Activated CD8-positive, alpha-beta memory T cell treated with anti-CD3 and anti-CD28 coated beads for 1 hour (primary cell): Measurements from ENCODE around the gene TTC7B.
"Not testable (repeated sequence)": the region's sequence is repeated elsewhere in the genome, so short reads cannot be mapped to it uniquely, and the experiment has no call there.

Experiments used
- DNase-seq, 2 donors: peaks; one replicate each; pipeline ENCODE4 v3.0.0-alpha.2; 2020; ENCODE audit warnings: low read depth in 1 of 2; ENCODE audit errors: extremely low read depth in 1 of 2

Gene TTC7B

GRCh38 chr14:90536511-90537191 lies 279.6 kb downstream of the TTC7B start:
- no peak for DNase-seq

DNA sequence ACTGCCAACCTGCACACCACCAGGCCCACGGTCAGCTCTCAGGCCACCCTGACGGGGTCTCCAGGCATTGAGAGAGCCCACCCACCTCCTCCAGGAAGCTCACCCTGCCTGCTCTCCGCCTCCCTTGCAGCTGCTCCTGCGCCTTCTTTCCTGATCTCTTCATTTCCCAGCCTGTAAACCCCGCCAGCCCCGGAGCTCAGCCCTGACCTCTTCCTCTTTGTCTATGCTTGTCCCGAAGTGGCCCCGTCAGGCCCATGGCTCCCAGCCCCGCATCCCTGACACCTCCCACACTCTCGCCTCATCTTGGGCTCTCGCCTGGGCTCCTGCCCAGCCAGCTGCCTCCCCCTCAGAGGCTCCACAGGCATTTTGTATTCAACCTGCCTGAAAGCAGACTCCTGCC lies 280.1 kb downstream of the TTC7B start:
- no peak for DNase-seq

DNA sequence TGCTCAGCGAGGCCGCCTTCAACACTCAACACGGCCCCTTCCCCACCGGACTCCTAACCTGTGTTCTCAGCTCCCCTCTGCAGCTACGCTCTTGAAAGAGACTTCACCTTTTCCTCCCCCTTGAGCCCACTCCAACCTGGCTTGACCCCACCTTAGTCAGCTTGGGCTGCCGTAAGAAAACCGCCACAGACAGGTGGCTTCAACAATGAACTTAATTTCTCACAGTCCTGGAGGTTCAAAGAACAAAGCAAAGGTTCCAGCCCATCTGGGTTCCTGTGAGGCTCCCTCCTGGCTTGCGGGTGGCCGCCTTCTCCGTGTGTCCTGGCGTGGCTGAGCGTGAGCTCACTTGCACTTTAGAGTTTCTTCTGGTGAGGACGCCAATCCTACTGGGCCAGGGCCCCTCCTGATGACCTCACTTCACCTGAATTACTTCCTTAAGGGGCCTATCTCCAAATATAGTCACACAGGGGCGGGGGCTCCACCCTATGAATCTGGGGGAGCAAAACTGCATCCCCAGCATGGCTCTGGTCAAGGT lies 280.6 kb downstream of the TTC7B start:
- DNase-seq: no peak

- DNase-seq: no peak
These were observed 281.2 kb downstream of the TTC7B start for GRCh38 chr14:90534838-90535555.

- DNase-seq: no peak
These were observed 282.0 kb downstream of the TTC7B start for GRCh38 chr14:90534091-90534837.

GRCh38 chr14:90533591-90534021 lies 282.6 kb downstream of the TTC7B start:
- no peak for DNase-seq

DNA sequence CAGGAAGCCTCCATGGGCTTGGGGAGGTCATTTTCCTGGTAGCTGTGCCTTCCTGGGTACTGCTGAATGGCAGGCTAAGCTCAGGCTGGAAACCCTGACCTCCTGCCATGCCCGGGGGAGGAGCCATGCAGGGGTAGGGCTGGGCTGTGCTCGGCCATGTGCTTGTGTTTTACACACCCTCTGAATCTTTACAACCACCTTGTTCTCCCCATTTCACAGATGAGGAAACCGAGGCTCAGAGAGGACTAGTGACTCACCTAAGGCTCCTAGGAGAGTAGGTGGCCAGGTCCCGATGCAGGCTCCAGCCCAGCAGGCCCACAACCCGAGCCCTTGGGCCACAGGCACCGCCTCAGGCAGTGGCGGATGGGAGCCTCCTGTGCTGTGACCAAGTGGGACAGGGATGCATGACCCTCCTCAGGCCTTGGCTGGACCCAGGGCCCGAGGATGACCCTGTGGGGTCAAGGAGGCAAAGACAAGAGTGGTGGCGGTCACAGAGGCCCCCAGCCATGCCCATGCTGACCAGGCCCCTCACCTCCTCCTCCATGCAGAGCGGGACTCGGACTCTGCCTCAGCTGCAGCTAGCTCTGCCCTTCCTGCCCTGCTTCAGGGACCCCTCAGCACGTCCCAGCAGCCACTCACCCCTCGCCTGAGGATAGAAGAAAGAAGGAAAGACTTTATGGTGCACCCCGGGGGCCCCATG lies 283.3 kb downstream of the TTC7B start:
- DNase-seq: no peak

DNA sequence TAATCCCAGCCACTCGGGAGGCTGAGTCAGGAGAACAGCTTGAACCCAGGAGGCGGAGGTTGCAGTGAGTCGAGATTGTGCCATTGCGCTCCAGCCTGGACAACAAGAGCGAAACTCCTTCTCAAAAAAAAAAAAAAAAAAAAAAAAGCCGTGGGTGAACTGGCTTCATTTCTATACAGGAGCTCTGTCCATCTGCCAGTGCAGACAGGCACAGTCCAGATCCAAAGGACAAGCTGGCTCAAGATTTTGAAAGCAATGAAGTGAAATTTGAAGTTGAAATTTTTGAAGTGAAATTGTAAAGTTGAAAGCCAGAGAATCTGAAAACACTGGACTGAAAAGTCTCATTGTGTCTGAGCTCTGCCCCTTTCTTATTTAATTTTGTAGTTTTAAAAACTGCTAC lies 284.7 kb downstream of the TTC7B start:
- no peak for DNase-seq

GRCh38 chr14:90530523-90530922 lies 285.7 kb downstream of the TTC7B start:
- DNase-seq: no peak

DNA sequence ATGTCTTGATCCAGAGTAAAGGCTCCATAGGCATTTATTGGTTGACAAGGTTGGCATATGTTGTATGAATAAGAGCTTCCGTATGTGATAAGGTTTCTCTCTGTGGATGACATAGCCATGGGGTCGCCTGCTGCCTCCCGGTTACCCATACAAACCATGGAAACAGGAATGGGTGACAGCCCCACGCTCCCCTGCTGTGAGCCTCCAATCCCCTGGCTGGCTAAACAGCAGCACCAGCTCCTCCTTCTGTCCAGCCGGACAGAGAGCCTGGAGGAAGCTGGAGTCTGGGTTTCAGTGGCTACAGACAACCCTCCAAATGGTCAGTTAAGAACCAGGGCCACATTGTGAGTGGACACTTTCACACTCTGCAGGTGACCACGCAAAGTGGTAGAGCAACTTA lies 288.3 kb downstream of the TTC7B start:
- no peak for DNase-seq

- not testable (repeated sequence) for DNase-seq
These were observed 289.7 kb downstream of the TTC7B start for GRCh38 chr14:90526536-90526935.

DNA sequence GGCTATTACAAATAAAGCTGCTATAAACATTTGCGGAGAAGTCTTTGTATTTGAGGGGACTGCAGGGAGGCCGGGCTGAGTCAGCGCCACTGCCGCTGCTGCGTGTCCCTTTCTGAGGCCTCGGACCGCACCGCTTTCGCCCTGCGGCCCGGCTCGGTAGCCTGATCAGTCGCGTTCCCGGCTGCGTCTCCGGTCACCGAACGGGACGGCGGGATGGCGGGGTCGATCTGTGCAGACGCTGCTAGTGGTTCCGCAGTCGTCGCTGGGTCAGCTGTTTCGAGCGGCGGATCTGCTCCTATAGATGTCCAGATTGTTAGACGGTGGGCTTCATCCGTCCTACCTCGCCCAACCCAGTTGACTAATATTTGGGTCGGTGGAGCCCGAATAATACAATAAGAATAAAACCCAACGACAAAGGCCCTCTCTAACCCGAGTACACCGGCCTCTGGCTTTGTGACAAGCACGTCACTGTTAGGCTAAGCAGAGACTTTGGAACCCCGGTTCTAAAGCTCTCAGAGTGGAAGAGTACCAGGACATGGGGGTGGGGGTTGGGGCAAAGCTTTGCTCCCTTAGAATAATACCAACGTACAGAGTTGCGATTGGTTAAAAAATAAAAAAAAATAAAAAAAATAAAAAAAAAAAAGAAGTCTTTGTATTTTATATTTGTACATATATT lies 290.7 kb downstream of the TTC7B start:
- DNase-seq: not testable (repeated sequence)

DNA sequence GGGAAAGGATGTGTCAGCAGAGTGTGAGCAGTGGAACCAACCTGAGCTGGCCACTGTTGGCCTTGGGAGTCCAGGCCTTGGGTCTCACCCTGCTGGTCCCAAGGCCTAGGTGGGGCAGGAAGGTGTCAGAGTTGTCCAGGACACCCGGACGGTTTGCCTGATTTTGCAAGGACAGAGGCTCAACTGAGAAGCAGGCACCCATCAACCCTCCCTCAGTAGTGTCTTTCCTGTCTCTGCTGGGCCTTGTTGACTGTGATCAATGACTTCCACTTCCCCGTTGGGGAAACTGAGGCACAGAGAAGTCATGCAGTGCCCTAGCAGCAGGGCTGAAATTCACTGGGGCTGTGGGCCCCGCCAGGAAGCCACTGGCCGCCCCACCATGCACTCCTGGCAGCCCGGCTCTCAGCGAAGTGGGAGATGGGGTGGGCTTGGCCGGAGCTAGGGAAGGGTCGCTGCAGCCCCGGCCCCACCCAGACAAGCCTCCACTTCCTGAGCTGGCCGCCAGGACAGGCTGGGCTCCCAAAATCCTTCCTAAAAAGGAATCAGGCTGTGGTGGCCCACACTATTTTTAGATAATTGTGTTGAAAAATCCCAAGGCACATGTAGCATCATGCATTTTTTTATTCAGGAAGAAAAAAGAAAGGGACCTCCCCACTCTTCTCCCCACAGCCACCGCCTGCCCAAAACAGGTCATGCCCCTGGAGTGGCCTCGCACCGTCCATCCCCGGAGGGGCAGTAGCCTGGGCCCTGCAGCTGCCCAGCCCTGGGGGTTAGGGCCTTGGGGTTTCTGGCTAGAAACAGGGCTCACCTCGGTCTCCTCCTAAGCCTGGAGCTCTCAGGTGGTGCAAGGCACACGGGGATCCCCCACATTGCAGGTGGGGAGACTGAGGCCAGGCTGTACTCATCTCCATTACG lies 292.0 kb downstream of the TTC7B start:
- no peak for DNase-seq

GRCh38 chr14:90523544-90523943 lies 292.7 kb downstream of the TTC7B start:
- no peak for DNase-seq

- DNase-seq: no peak
These were observed 293.5 kb downstream of the TTC7B start for GRCh38 chr14:90522571-90523191.

GRCh38 chr14:90521930-90522483 lies 294.2 kb downstream of the TTC7B start:
- DNase-seq: no peak

DNA sequence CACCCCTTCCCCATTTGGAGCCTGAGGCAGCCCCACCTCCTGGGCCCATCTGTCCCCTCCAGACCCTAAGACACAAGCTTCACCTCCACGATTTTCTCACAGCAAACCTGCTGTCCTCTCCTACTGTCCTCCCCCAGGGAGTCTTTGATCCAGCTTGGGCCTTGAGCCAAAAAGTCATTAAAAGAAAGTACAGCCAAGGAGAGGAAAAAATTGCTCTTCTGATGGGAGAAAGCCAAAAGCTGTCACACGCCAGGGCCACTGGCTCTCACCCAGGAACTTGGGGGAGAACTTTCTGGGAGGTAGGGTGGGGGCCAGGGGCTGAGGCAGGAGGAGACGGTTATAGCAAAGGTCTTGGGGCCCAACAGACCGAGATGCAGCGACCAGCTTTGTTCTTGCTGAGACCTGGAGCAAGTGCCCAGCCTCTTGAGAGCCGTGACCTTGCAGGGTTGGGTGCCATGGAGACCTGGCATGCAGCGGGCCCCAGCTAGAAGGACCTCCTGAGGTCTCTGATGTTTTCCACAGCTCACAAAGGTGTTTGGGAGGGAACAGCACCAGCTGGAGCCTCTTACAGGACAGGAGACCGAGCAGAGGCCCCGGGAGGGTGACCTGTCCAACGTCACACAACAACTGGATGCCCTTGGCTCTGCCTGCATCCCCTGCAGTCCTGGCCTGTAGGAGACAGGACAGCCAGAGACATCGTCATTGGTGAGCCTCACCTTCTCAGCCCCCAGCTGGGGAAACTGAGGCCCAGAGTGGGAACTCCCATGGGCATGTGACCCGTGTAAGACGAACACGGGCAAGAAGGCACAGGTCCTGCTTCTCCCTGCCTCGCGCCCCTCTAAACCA lies 294.9 kb downstream of the TTC7B start:
- no peak for DNase-seq

GRCh38 chr14:90520326-90520725 lies 295.9 kb downstream of the TTC7B start:
- no peak for DNase-seq
